Liver (tissue), 9 donors: ENCODE measurements around the gene SZT2. TPM values are rescaled to one million over a fixed set of nuclear protein-coding genes. Genes with fewer than 3 reads are reported as not detected.
A peak's percentile ranks its signal among the peaks of the same experiment; 100 is the strongest.

ENCODE experiments used
- DNase-seq: peaks from one replicate; pipeline ENCODE4 v3.0.0-alpha.2; 2017; ENCODE audit warnings: low spot score
- H3K27ac ChIP-seq, 2 donors: one replicate each; pipeline ENCODE4 v1.7.0; 2013; ENCODE audit warnings: inconsistent platforms in 2 of 2, low read length in 2 of 2, control low read depth in 1 of 2, low read depth in 1 of 2, mild to moderate bottlenecking in 1 of 2
- H3K27me3 ChIP-seq, 4 donors: one replicate each; pipeline versions ENCODE4 v1.6.1 to v1.7.0; 2013; ENCODE audit warnings: low read length in 3 of 4, inconsistent platforms in 1 of 4, mild to moderate bottlenecking in 1 of 4, moderate library complexity in 1 of 4; ENCODE audit not compliant: control insufficient read depth in 4 of 4, insufficient read depth in 4 of 4
- H3K36me3 ChIP-seq, 4 donors: one replicate each; pipeline versions ENCODE4 v1.6.1 to v1.7.0; 2013; ENCODE audit warnings: low read length in 3 of 4, mild to moderate bottlenecking in 3 of 4, low read depth in 1 of 4, moderate library complexity in 1 of 4; ENCODE audit not compliant: control insufficient read depth in 4 of 4, insufficient read depth in 3 of 4
- H3K4me1 ChIP-seq, 4 donors: one replicate each; pipeline versions ENCODE4 v1.6.1 to v1.7.0; 2013; ENCODE audit warnings: low read length in 3 of 4, mild to moderate bottlenecking in 3 of 4, moderate library complexity in 1 of 4; ENCODE audit not compliant: control insufficient read depth in 4 of 4, insufficient read depth in 4 of 4
- H3K4me3 ChIP-seq, 3 donors: one replicate each; pipeline versions ENCODE4 v1.6.1 to v1.7.0; 2013; ENCODE audit warnings: low read length in 3 of 3, control low read depth in 1 of 3, low read depth in 1 of 3, mild to moderate bottlenecking in 1 of 3
- H3K9ac ChIP-seq, 2 donors: one replicate each; pipeline ENCODE4 v1.7.0; 2013; ENCODE audit warnings: low read length in 2 of 2, mild to moderate bottlenecking in 2 of 2, moderate library complexity in 2 of 2, control low read depth in 1 of 2, low read depth in 1 of 2
- H3K9me3 ChIP-seq, 4 donors: one replicate each; pipeline versions ENCODE4 v1.6.1 to v1.7.0; 2013; ENCODE audit warnings: low read length in 3 of 4; ENCODE audit not compliant: control insufficient read depth in 4 of 4
- EGR1 ChIP-seq, 2 donors: IDR thresholded peaks; 2 replicates each; pipeline ENCODE4 v1.6.1; 2016 to 2018; ENCODE audit warnings: antibody characterized with exemption in 2 of 2, low read depth in 2 of 2
- FOXA1 ChIP-seq: IDR thresholded peaks from 2 replicates; pipeline ENCODE4 v1.6.1; 2016; ENCODE audit warnings: antibody characterized with exemption
- GABPA ChIP-seq, 2 donors: IDR thresholded peaks in 1 of 2; conservative IDR thresholded peaks in 1 of 2; 2 replicates each; pipeline ENCODE4 v1.6.1; 2016; ENCODE audit warnings: antibody characterized with exemption in 2 of 2, mild to moderate bottlenecking in 1 of 2, moderate library complexity in 1 of 2
- HNF4A ChIP-seq, 2 donors: conservative IDR thresholded peaks; 2 replicates each; pipeline ENCODE4 v1.6.1; 2016; ENCODE audit warnings: antibody characterized with exemption in 2 of 2, mild to moderate bottlenecking in 2 of 2
- HNF4G ChIP-seq: IDR thresholded peaks from 2 replicates; pipeline ENCODE4 v1.6.1; 2016; ENCODE audit warnings: antibody characterized with exemption
- JUND ChIP-seq, 2 donors: IDR thresholded peaks; 2 replicates each; pipeline ENCODE4 v1.6.1; 2016; ENCODE audit warnings: antibody characterized with exemption in 2 of 2
- MAX ChIP-seq: IDR thresholded peaks from 2 replicates; pipeline ENCODE4 v1.6.1; 2016; ENCODE audit warnings: antibody characterized with exemption
- NR2F2 ChIP-seq: IDR thresholded peaks from 2 replicates; pipeline ENCODE4 v1.6.1; 2016; ENCODE audit warnings: antibody characterized with exemption
- REST ChIP-seq: IDR thresholded peaks from 2 replicates; pipeline ENCODE4 v1.6.1; 2016; ENCODE audit warnings: antibody characterized with exemption, mild to moderate bottlenecking
- RXRA ChIP-seq, 2 donors: IDR thresholded peaks; 2 replicates each; pipeline ENCODE4 v1.6.1; 2017 to 2018; ENCODE audit warnings: antibody characterized with exemption in 2 of 2, mild to moderate bottlenecking in 1 of 2
- TAF1 ChIP-seq: conservative IDR thresholded peaks from 2 replicates; pipeline ENCODE4 v1.6.1; 2016; ENCODE audit warnings: antibody characterized with exemption, mild to moderate bottlenecking
- YY1 ChIP-seq: IDR thresholded peaks from 2 replicates; pipeline ENCODE4 v1.6.1; 2016; ENCODE audit warnings: antibody characterized with exemption, mild to moderate bottlenecking
- ZBTB33 ChIP-seq: IDR thresholded peaks from 2 replicates; pipeline ENCODE4 v1.6.1; 2016; ENCODE audit warnings: antibody characterized with exemption
- WGBS: extraction: QIAGEN DNeasy Blood & Tissue Kit; methylation state at CpG from one replicate; pipeline ENCODE4 v1.1.7; 2013; 5-methylcytosine and 5-hydroxymethylcytosine counted together
- polyA plus RNA-seq, 2 donors: library from polyadenylated mRNA; stranded (reverse) in 1 of 2; unstranded in 1 of 2; fragments of 200-250 nt in 1 of 2; fragments of >200 nt in 1 of 2; fragmentation: Nextera tagmentation in 1 of 2; extraction: Ambion mirVana in 1 of 2; gene quantifications; one replicate each; pipeline versions ENCODE4 v1.2.1 to v1.2.3, GENCODE V29; 2013 to 2015
- total RNA-seq, 2 donors: library from RNA; depleted of rRNA; stranded (reverse); fragments of >200 nt; gene quantifications; one replicate each; pipeline ENCODE4 v1.2.3, GENCODE V29; 2014
- TF ChIP-seq, protein P1 (sequence below): IDR thresholded peaks from 2 replicates; pipeline ENCODE4 v1.6.1; 2016; ENCODE audit warnings: antibody characterized with exemption
- donor health status: healthy.
- donor health status: healthy.
- donor health status: healthy.
- donor health status: healthy.
- donor health status: healthy.

The SZT2 gene
- total and polyA plus RNA-seq, 4 donors, result 4.8 to 31.0 (median 11.9) TPM

DNA sequence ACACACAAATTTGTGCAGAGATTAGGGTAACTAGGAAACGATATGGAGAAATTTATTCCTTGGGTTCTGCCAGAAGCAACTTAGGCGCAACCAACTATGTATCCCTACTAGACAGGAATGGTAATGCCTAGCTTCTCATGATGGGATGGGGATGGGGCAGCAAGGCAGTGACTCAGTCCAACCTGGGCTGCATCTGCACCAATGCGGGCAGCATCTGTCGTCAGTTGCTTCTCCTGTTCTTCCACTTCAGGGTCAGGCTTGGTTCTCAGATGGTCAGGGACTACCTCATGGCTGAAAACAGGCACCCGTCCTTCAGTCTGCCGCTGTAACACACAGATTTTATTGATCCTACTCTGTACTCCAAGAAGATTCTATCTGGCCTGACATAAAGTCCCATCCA, 3.0 kb upstream of the SZT2 start:
- TF ChIP-seq FOXA1 (no peak), REST (no peak), GABPA (IDR thresholded peaks at IDR 0.05 in 1 of 2, conservative IDR thresholded peaks at IDR 0.05 in 1 of 2) (no peak)
- Histone ChIP-seq H3K4me1 (peaks cover 2 to 41% (median 31%) of the 10 kb centered on the region in 4 donors), H3K9me3 (no peaks in the 10 kb centered on the region), H3K36me3 (peaks cover 9 to 53% (median 40%) of the 10 kb centered on the region in 4 donors), H3K9ac (no peak overlapping the region), H3K4me3 (no peak overlapping the region), H3K27me3 (no peaks in the 10 kb centered on the region), H3K27ac (no peak overlapping the region)
- 94% methylated on average over 6 of the region's 6 CpGs for WGBS
- DNase-seq, result no peak

DNA sequence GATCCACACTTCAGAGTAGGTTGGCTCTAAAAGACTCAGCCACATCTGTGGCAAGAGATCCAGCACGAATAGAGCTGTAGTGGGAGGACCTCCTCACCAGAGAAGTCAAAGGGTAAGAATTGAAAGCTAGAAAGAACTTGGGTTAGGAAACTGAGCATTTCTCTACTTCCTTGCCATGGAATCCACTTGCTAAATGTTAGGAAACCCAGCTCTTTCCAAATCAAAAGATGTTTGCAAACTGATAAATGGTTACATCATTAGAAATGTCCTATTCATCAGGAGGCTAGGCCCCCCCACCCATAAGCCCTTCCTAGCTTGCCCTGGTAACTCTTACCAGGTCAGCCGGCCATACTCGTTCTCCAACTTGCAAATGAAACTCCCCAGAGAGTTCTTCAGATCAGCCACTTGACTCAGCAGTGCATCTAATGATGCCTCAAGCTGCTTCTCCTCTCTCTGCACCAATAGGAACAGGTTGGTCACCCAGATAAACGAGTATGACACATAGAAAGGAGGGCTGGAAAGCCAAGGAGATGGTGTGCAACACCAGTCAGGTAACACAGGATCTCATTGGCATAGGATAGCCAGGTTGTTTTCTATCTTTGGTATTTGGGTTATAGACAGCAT, 1.6 kb upstream of the SZT2 start:
- no peaks in the 10 kb centered on the region for H3K27me3 ChIP-seq
- TF ChIP-seq TAF1, result no peak
- TF ChIP-seq, protein P1, sequence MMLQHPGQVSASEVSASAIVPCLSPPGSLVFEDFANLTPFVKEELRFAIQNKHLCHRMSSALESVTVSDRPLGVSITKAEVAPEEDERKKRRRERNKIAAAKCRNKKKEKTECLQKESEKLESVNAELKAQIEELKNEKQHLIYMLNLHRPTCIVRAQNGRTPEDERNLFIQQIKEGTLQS, result no peak
- no peak for TF ChIP-seq FOXA1
- TF ChIP-seq EGR1 (IDR thresholded peaks at IDR 0.05; ENCODE audit: low read depth in 2 of 2), result no peak
- TF ChIP-seq HNF4G, result no peak
- no peak for TF ChIP-seq RXRA (IDR thresholded peaks at IDR 0.05)
- TF ChIP-seq HNF4A (conservative IDR thresholded peaks at IDR 0.05), result no peak
- no peak for TF ChIP-seq MAX
- no peak for TF ChIP-seq GABPA (IDR thresholded peaks at IDR 0.05 in 1 of 2, conservative IDR thresholded peaks at IDR 0.05 in 1 of 2)
- TF ChIP-seq YY1, result no peak
- no peak for TF ChIP-seq ZBTB33
- TF ChIP-seq NR2F2, result no peak
- no peak for TF ChIP-seq JUND (IDR thresholded peaks at IDR 0.05)
- 73% methylated on average over 4 of the region's 4 CpGs for WGBS
- DNase-seq, result no peak
- peaks cover 2 to 31% (median 19%) of the 10 kb centered on the region in 4 donors for H3K4me1 ChIP-seq
- no peak overlapping the region for H3K27ac ChIP-seq
- no peak overlapping the region for H3K4me3 ChIP-seq
- peaks cover 9 to 44% (median 36%) of the 10 kb centered on the region in 4 donors for H3K36me3 ChIP-seq
- H3K9ac ChIP-seq, result peak overlapping the region in 1 of 2 donors; percentile 7
- no peaks in the 10 kb centered on the region for H3K9me3 ChIP-seq
